Endodermal cell (in vitro differentiated cells): Measurements from ENCODE around the gene NEDD8. TPM values are rescaled to one million over a fixed set of nuclear protein-coding genes. Genes with fewer than 3 reads are reported as not detected.
"Not testable (repeated sequence)": the region's sequence is repeated elsewhere in the genome, so short reads cannot be mapped to it uniquely, and the experiment has no call there.

Experiments
- DNase-seq: peaks from one replicate; pipeline ENCODE4 v3.0.0-alpha.2; 2017
- H3K27ac ChIP-seq: 2 replicates; pipeline ENCODE4 v1.5.1; 2013; ENCODE audit warnings: mild to moderate bottlenecking, low read depth, low read length, moderate library complexity
- H3K27me3 ChIP-seq: 2 replicates; pipeline ENCODE4 v1.6.1; 2013; ENCODE audit warnings: mild to moderate bottlenecking, low read length, moderate library complexity; ENCODE audit not compliant: insufficient read depth, control insufficient read depth, poor library complexity, severe bottlenecking
- H3K36me3 ChIP-seq: 2 replicates; pipeline ENCODE4 v1.7.0; 2013; ENCODE audit warnings: mild to moderate bottlenecking, low read length, moderate library complexity; ENCODE audit not compliant: control insufficient read depth, insufficient read depth
- H3K4me1 ChIP-seq: one replicate; pipeline ENCODE4 v1.7.0; 2013; ENCODE audit warnings: low read length; ENCODE audit not compliant: control insufficient read depth, insufficient read depth
- H3K4me3 ChIP-seq: 2 replicates; pipeline ENCODE4 v1.5.1; 2013; ENCODE audit warnings: mild to moderate bottlenecking, low read length, moderate library complexity
- H3K9ac ChIP-seq: 2 replicates; pipeline ENCODE4 v1.6.1; 2013; ENCODE audit warnings: mild to moderate bottlenecking, low read length, moderate library complexity; ENCODE audit not compliant: poor library complexity, severe bottlenecking; ENCODE audit errors: extremely low read depth
- H3K9me3 ChIP-seq: 2 replicates; pipeline ENCODE4 v1.6.1; 2013; ENCODE audit warnings: mild to moderate bottlenecking, low read length, moderate library complexity; ENCODE audit not compliant: control insufficient read depth
- H3K27ac Mint-ChIP-seq: 2 replicates; pipeline ENCODE4 v1.8.0; 2020; ENCODE audit warnings: mixed read lengths
- H3K27me3 Mint-ChIP-seq: 2 replicates; pipeline ENCODE4 v1.8.0; 2021; ENCODE audit warnings: mild to moderate bottlenecking, mixed read lengths; ENCODE audit not compliant: insufficient read depth
- H3K36me3 Mint-ChIP-seq: 2 replicates; pipeline ENCODE4 v1.8.0; 2020; ENCODE audit warnings: low read depth, mixed read lengths
- H3K4me1 Mint-ChIP-seq: 2 replicates; pipeline ENCODE4 v1.8.0; 2020; ENCODE audit warnings: mixed read lengths
- H3K4me3 Mint-ChIP-seq: 2 replicates; pipeline ENCODE4 v1.8.0; 2020; ENCODE audit warnings: mild to moderate bottlenecking, moderate library complexity, mixed read lengths
- H3K9me3 Mint-ChIP-seq: 2 replicates; pipeline ENCODE4 v1.8.0; 2020; ENCODE audit warnings: mild to moderate bottlenecking, mixed read lengths
- CTCF ChIP-seq: fragments of 200-600 bp; sonication (generic); conservative IDR thresholded peaks from 2 replicates; pipeline ENCODE4 v1.5.0; 2021; ENCODE audit warnings: antibody characterized with exemption, mild to moderate bottlenecking
- WGBS, 2 experiments: methylation state at CpG; one replicate each; pipeline versions ENCODE4 v1.1.5 to v1.1.7; 2013; ENCODE audit warnings: missing lambda C conversion rate in 2 of 2, mixed read lengths in 1 of 2; ENCODE audit not compliant: insufficient coverage in 1 of 2, insufficient read length in 1 of 2; 5-methylcytosine and 5-hydroxymethylcytosine counted together
- total RNA-seq, 2 donors: library from RNA; stranded (reverse); fragmentation: NEBNext Ultra II Directional in 1 of 2; extraction: Animal tissue kit (Norgen Biotek cat#: 25700) in 1 of 2; gene quantifications; 2 replicates in 1 of 2; 3 replicates in 1 of 2; pipeline ENCODE4 v1.2.1, GENCODE V29; 2021

The NEDD8 gene
- total RNA-seq, 2 donors from 2014 or later: 210 to 267 TPM

GRCh38 chr14:24202538-24202937, 29.6 kb downstream of the NEDD8 start:
- Mint-ChIP-seq H3K9me3 (peaks cover 32% of the 10 kb centered on the region), H3K36me3 (peaks cover 76% of the 10 kb centered on the region)
- not testable (repeated sequence) for H3K27ac ChIP-seq, H3K27me3 Mint-ChIP-seq, H3K4me1 ChIP-seq, H3K27ac Mint-ChIP-seq, H3K4me3 ChIP-seq, H3K4me3 Mint-ChIP-seq, H3K9ac ChIP-seq, H3K27me3 ChIP-seq, H3K4me1 Mint-ChIP-seq
- DNase-seq: peak; percentile 58
- H3K9me3 ChIP-seq: peaks cover 23% of the 10 kb centered on the region
- peaks cover 53% of the 10 kb centered on the region for H3K36me3 ChIP-seq
- 66 to 69% methylated on average over 8 of the region's 8 CpGs for WGBS, 2 experiments

GRCh38 chr14:24198814-24199524, 33.2 kb downstream of the NEDD8 start:
- peaks cover 23% of the 10 kb centered on the region for H3K9me3 ChIP-seq
- no peaks in the 10 kb centered on the region for H3K27me3 Mint-ChIP-seq
- no peak overlapping the region for H3K4me3 ChIP-seq
- no peak for DNase-seq
- H3K36me3 ChIP-seq: peaks cover 28% of the 10 kb centered on the region
- TF ChIP-seq CTCF: no peak
- 95 to 96% methylated on average over 4 to 6 of the region's 7 CpGs for WGBS, 2 experiments
- H3K4me1 Mint-ChIP-seq: peaks cover 8% of the 10 kb centered on the region
- no peak overlapping the region for H3K27ac ChIP-seq
- H3K36me3 Mint-ChIP-seq: peaks cover 52% of the 10 kb centered on the region
- H3K27me3 ChIP-seq: no peaks in the 10 kb centered on the region
- peaks cover 32% of the 10 kb centered on the region for H3K9me3 Mint-ChIP-seq
- H3K4me3 Mint-ChIP-seq: no peak overlapping the region
- no peak overlapping the region for H3K9ac ChIP-seq
- H3K27ac Mint-ChIP-seq: no peak overlapping the region
- H3K4me1 ChIP-seq: no peaks in the 10 kb centered on the region

- 97 to 100% methylated on average over 1 of the region's 2 CpGs for WGBS, 2 experiments
- Mint-ChIP-seq H3K27me3 (no peaks in the 10 kb centered on the region), H3K4me1 (peaks cover 8% of the 10 kb centered on the region), H3K36me3 (peaks cover 51% of the 10 kb centered on the region), H3K9me3 (peaks cover 19% of the 10 kb centered on the region), H3K4me3 (peak overlapping the region; percentile 77), H3K27ac (peak overlapping the region; percentile 39)
- DNase-seq: no peak
- Histone ChIP-seq H3K36me3 (peaks cover 36% of the 10 kb centered on the region), H3K4me1 (no peaks in the 10 kb centered on the region), H3K27me3 (no peaks in the 10 kb centered on the region), H3K9me3 (peaks cover 11% of the 10 kb centered on the region), H3K4me3 (peak overlapping the region; percentile 91), H3K27ac (no peak overlapping the region), H3K9ac (no peak overlapping the region)
- TF ChIP-seq CTCF: no peak
Measured at GRCh38 chr14:24197056-24197450, 35.1 kb downstream of the NEDD8 start.
